IMR-90 (cell line): ENCODE results near the gene ZG16. TPM values are rescaled to one million over a fixed set of nuclear protein-coding genes. Genes with fewer than 3 reads are reported as not detected.

ENCODE experiments used
- ATAC-seq: fragments of 200-7000 bp; cut with Tn5 transposase; 2 replicates; pipeline ENCODE4 v1.9.1; 2020; ENCODE audit warnings: low read depth, mild to moderate bottlenecking, moderate library complexity
- BruUV-seq: library from RNA; stranded (reverse); fragments of 400-500 nt; replicated peaks from 2 replicates; lab custom pipeline; 2021; lab: Mats Ljungman, UMichigan
- CTCF ChIA-PET: fragments of 300-600 bp; formaldehyde crosslinking; extraction: SDS; loops from one replicate; lab custom pipeline; 2021; ENCODE audit warnings: antibody characterized with exemption; lab: Yijun Ruan, JAX
- POLR2A ChIA-PET: fragments of 300-600 bp; sonication (Branson Sonifier 250); formaldehyde crosslinking; loops from one replicate; lab custom pipeline; 2022; ENCODE audit warnings: antibody characterized with exemption; ENCODE audit not compliant: unreplicated experiment; lab: Charles Lee
- DNase-seq: peaks from one replicate; pipeline ENCODE4 v3.0.0; 2013
- H2AFZ ChIP-seq: replicated peaks from 2 replicates; pipeline ENCODE3; 2013; ENCODE audit warnings: low read length, mild to moderate bottlenecking; ENCODE audit not compliant: poor library complexity
- H2AK5ac ChIP-seq: 2 replicates; pipeline ENCODE4 v1.6.1; 2013; ENCODE audit warnings: low read depth, low read length, inconsistent platforms
- H2AK9ac ChIP-seq: replicated peaks from 2 replicates; pipeline ENCODE3; 2013; ENCODE audit warnings: mild to moderate bottlenecking, low read depth, low read length, moderate library complexity; ENCODE audit not compliant: poor library complexity
- H2BK120ac ChIP-seq: 2 replicates; pipeline ENCODE4 v1.6.1; 2013; ENCODE audit warnings: low read depth, low read length, inconsistent platforms
- H2BK15ac ChIP-seq: 3 replicates; pipeline ENCODE4 v1.6.1; 2013; ENCODE audit warnings: low read depth, low read length, inconsistent platforms
- H2BK20ac ChIP-seq: 2 replicates; pipeline ENCODE4 v1.6.1; 2013; ENCODE audit warnings: low read depth, mild to moderate bottlenecking, inconsistent platforms, low read length, moderate library complexity
- H2BK5ac ChIP-seq: 2 replicates; pipeline ENCODE4 v1.6.1; 2013; ENCODE audit warnings: mild to moderate bottlenecking, low read depth, low read length, inconsistent platforms; ENCODE audit not compliant: poor library complexity, severe bottlenecking
- H3K14ac ChIP-seq: replicated peaks from 2 replicates; pipeline ENCODE4 v1.6.1; 2013; ENCODE audit warnings: low read depth, low read length, inconsistent platforms
- H3K18ac ChIP-seq: 2 replicates; pipeline ENCODE4 v1.6.1; 2013; ENCODE audit warnings: low read depth, low read length, control low read depth
- H3K23ac ChIP-seq: 2 replicates; pipeline ENCODE4 v1.6.1; 2013; ENCODE audit warnings: low read depth, low read length, inconsistent platforms
- H3K27ac ChIP-seq: 2 replicates; pipeline ENCODE4 v1.5.1; 2013; ENCODE audit warnings: mild to moderate bottlenecking, control low read depth, low read length; ENCODE audit not compliant: insufficient read depth
- H3K27me3 ChIP-seq: 2 replicates; pipeline ENCODE4 v1.6.1; 2013; ENCODE audit warnings: low read length; ENCODE audit not compliant: control insufficient read depth, insufficient read depth
- H3K36me3 ChIP-seq: 2 replicates; pipeline ENCODE4 v1.6.1; 2013; ENCODE audit warnings: low read length, mixed read lengths; ENCODE audit not compliant: control insufficient read depth, insufficient read depth
- H3K4ac ChIP-seq: 2 replicates; pipeline ENCODE4 v1.6.1; 2013; ENCODE audit warnings: low read depth, low read length, inconsistent platforms
- H3K4me1 ChIP-seq: 2 replicates; pipeline ENCODE4 v1.6.1; 2013; ENCODE audit warnings: low read length, mixed read lengths; ENCODE audit not compliant: control insufficient read depth, insufficient read depth
- H3K4me2 ChIP-seq: 2 replicates; pipeline ENCODE4 v1.6.1; 2013; ENCODE audit warnings: low read depth, mild to moderate bottlenecking, control low read depth, low read length, moderate library complexity
- H3K4me3 ChIP-seq: 2 replicates; pipeline ENCODE4 v1.5.1; 2013; ENCODE audit warnings: low read depth, mild to moderate bottlenecking, control low read depth, low read length, moderate library complexity; ENCODE audit not compliant: insufficient read depth
- H3K56ac ChIP-seq: 2 replicates; pipeline ENCODE4 v1.6.1; 2013; ENCODE audit warnings: low read length, inconsistent platforms; ENCODE audit not compliant: insufficient read depth; ENCODE audit errors: extremely low read depth
- H3K79me1 ChIP-seq, 2 experiments: 2 replicates each; pipeline ENCODE4 v1.6.1; 2013; ENCODE audit warnings: low read length in 2 of 2, inconsistent platforms in 1 of 2, low read depth in 1 of 2
- H3K9ac ChIP-seq: 2 replicates; pipeline ENCODE4 v1.6.1; 2013; ENCODE audit warnings: low read depth, low read length, control low read depth
- H3K9me1 ChIP-seq: 2 replicates; pipeline ENCODE4 v1.6.1; 2013; ENCODE audit warnings: low read length, inconsistent platforms; ENCODE audit not compliant: insufficient read depth
- H3K9me3 ChIP-seq: 2 replicates; pipeline ENCODE4 v1.6.1; 2013; ENCODE audit warnings: low read length; ENCODE audit not compliant: control insufficient read depth, insufficient read depth
- H4K20me1 ChIP-seq: 2 replicates; pipeline ENCODE4 v1.6.1; 2013; ENCODE audit warnings: low read length, inconsistent platforms; ENCODE audit not compliant: insufficient read depth
- H4K5ac ChIP-seq: 2 replicates; pipeline ENCODE4 v1.6.1; 2013; ENCODE audit warnings: mild to moderate bottlenecking, low read depth, low read length, control low read depth
- H4K8ac ChIP-seq, 2 experiments: 2 replicates each; pipeline ENCODE4 v1.6.1; 2013; ENCODE audit warnings: low read depth in 2 of 2, low read length in 2 of 2, control low read depth in 1 of 2, inconsistent platforms in 1 of 2
- H4K91ac ChIP-seq: 2 replicates; pipeline ENCODE4 v1.6.1; 2013; ENCODE audit warnings: low read depth, low read length, inconsistent platforms; ENCODE audit not compliant: insufficient read depth
- CHD1 ChIP-seq: IDR thresholded peaks from 2 replicates; pipeline ENCODE4 v1.6.1; 2012; ENCODE audit warnings: low read depth, low read length, improper control_type of control experiment
- CTCF ChIP-seq: conservative IDR thresholded peaks from 2 replicates; pipeline ENCODE4 v1.5.1; 2012; ENCODE audit warnings: mild to moderate bottlenecking, low read depth, low read length, improper control_type of control experiment
- MAFK ChIP-seq: IDR thresholded peaks from 2 replicates; pipeline ENCODE4 v1.6.1; 2012; ENCODE audit warnings: low read depth, low read length, improper control_type of control experiment
- WGBS, 2 experiments: methylation state at CpG; one replicate each; pipeline versions ENCODE4 v1.1.5 to v1.1.7; 2013; ENCODE audit warnings: missing lambda C conversion rate in 2 of 2; ENCODE audit not compliant: insufficient read length in 1 of 2; ENCODE audit errors: extremely low coverage in 2 of 2; 5-methylcytosine and 5-hydroxymethylcytosine counted together
- dilution Hi-C: fragments of 300-500 bp; cut with HindIII; formaldehyde crosslinking; loops from one replicate; pipeline ENCODE4 v1.14.3; 2018; ENCODE audit warnings: low sequenced_read_pairs; ENCODE audit not compliant: unreplicated experiment
- in situ Hi-C: fragments of 300-500 bp; cut with MboI; formaldehyde crosslinking; loops from 3 replicates; pipeline ENCODE4 v1.14.3; 2019; ENCODE audit warnings: low sequenced_read_pairs, inconsistent platforms, mixed read lengths
- intact Hi-C: fragments of 100-400 bp; cut with micrococcal nuclease; formaldehyde crosslinking; loops from 2 replicates; pipeline ENCODE4 v1.10.0; 2022
- polyA plus RNA-seq, 3 experiments: library from polyadenylated mRNA; depleted of rRNA; stranded (reverse); fragments of >200 nt; gene quantifications; 2 replicates each; pipeline ENCODE4 v1.2.3, GENCODE V29; 2012; ENCODE audit warnings: low replicate concordance in 1 of 3
- total RNA-seq: library from RNA; depleted of rRNA; stranded (reverse); fragments of >200 nt; gene quantifications from 2 replicates; pipeline ENCODE4 v1.2.3, GENCODE V29; 2012

ZG16 gene
- total and polyA plus RNA-seq, 2 of the 4 experiments (the other 2 are of a cell fraction): not detected

GRCh38 chr16:29763326-29763725 is 14.7 kb upstream of the ZG16 start:
- H3K27ac ChIP-seq: no peak overlapping the region
- no peak overlapping the region for H2BK120ac ChIP-seq
- H4K8ac ChIP-seq: no peak overlapping the region
- CTCF ChIA-PET: no interaction called here
- no peak for DNase-seq
- no peak overlapping the region for H4K91ac ChIP-seq
- no peak overlapping the region for H2AFZ ChIP-seq
- BruUV-seq: no TSS peak
- no peak overlapping the region for H3K23ac ChIP-seq
- intact Hi-C loops: no loop called here
- dilution Hi-C loops: no loop called here
- no peak overlapping the region for H3K56ac ChIP-seq
- no peak overlapping the region for H2AK5ac ChIP-seq
- H3K4ac ChIP-seq: no peak overlapping the region
- no peaks in the 10 kb centered on the region for H3K79me1 ChIP-seq
- TF ChIP-seq MAFK: no peak
- TF ChIP-seq CHD1: no peak
- no peak for TF ChIP-seq CTCF
- H4K5ac ChIP-seq: no peak overlapping the region
- ATAC-seq: no peak
- in situ Hi-C loops: no loop called here
- no peak overlapping the region for H3K9ac ChIP-seq
- POLR2A ChIA-PET: no interaction called here
- no peak overlapping the region for H3K4me3 ChIP-seq
- H2AK9ac ChIP-seq: no peak overlapping the region
- H3K9me1 ChIP-seq: no peaks in the 10 kb centered on the region
- H2BK20ac ChIP-seq: no peak overlapping the region
- no peak overlapping the region for H3K18ac ChIP-seq
- H3K27me3 ChIP-seq: peaks cover 7% of the 10 kb centered on the region
- H2BK15ac ChIP-seq: no peak overlapping the region
- H3K14ac ChIP-seq: no peak overlapping the region
- WGBS, 2 experiments: no CpG with 5 or more reads among the region's 6 CpGs
- no peak overlapping the region for H3K4me2 ChIP-seq
- no peaks in the 10 kb centered on the region for H3K36me3 ChIP-seq
- H4K20me1 ChIP-seq: no peaks in the 10 kb centered on the region
- H2BK5ac ChIP-seq: no peak overlapping the region
- H3K9me3 ChIP-seq: no peaks in the 10 kb centered on the region
- H3K4me1 ChIP-seq: no peaks in the 10 kb centered on the region
